SK-N-MC (cell line): ENCODE data around the gene PRDM16.
A peak's percentile ranks its signal among the peaks of the same experiment; 100 is the strongest.

Experiments
- DNase-seq: peaks from one replicate; pipeline ENCODE4 v3.0.0-alpha.2; 2011; ENCODE audit warnings: low read depth, low spot score
- H3K27ac ChIP-seq: fragments of 200-600 bp; sonication (generic); 2 replicates; pipeline ENCODE4 v1.5.1; 2016; ENCODE audit warnings: mixed run types
- H3K36me3 ChIP-seq: fragments of 200-600 bp; sonication (generic); 2 replicates; pipeline ENCODE4 v1.6.1; 2017; ENCODE audit warnings: antibody characterized with exemption, low read length, mixed read lengths; ENCODE audit not compliant: insufficient read depth
- H3K4me3 ChIP-seq: fragments of 200-600 bp; sonication (generic); 2 replicates; pipeline ENCODE4 v1.5.1; 2016
- H3K9ac ChIP-seq: fragments of 200-600 bp; sonication (generic); 2 replicates; pipeline ENCODE4 v1.8.0; 2017; ENCODE audit warnings: mixed run types, mixed read lengths; ENCODE audit not compliant: insufficient read length
- H3K9me3 ChIP-seq: fragments of 200-600 bp; sonication (generic); 2 replicates; pipeline ENCODE4 v1.6.1; 2017; ENCODE audit warnings: low read depth, mild to moderate bottlenecking, antibody characterized with exemption, low read length, moderate library complexity, mixed read lengths
- EZH2 ChIP-seq: fragments of 200-600 bp; sonication (generic); IDR thresholded peaks from one replicate; pipeline ENCODE4 v1.6.1; 2017; ENCODE audit warnings: antibody characterized with exemption
- FOXP2 ChIP-seq: optimal IDR thresholded peaks from 2 replicates; pipeline ENCODE3; 2011; ENCODE audit warnings: mild to moderate bottlenecking, moderate library complexity; ENCODE audit not compliant: insufficient read depth; ENCODE audit errors: extremely low read length, control extremely low read depth
- POLR2AphosphoS5 ChIP-seq: IDR thresholded peaks from 2 replicates; pipeline ENCODE4 v1.6.1; 2012; ENCODE audit warnings: mild to moderate bottlenecking, low read depth, low read length, borderline replicate concordance

Gene PRDM16

GRCh38 chr1:3149277-3149676 is 80.3 kb downstream of the PRDM16 start:
- H3K9ac ChIP-seq, result no peak overlapping the region
- H3K36me3 ChIP-seq, result no peaks in the 10 kb centered on the region
- no peak overlapping the region for H3K4me3 ChIP-seq
- TF ChIP-seq EZH2, result no peak
- TF ChIP-seq FOXP2, result no peak
- no peak for TF ChIP-seq POLR2AphosphoS5
- no peak overlapping the region for H3K27ac ChIP-seq
- DNase-seq, result no peak
- H3K9me3 ChIP-seq, result no peaks in the 10 kb centered on the region

DNA sequence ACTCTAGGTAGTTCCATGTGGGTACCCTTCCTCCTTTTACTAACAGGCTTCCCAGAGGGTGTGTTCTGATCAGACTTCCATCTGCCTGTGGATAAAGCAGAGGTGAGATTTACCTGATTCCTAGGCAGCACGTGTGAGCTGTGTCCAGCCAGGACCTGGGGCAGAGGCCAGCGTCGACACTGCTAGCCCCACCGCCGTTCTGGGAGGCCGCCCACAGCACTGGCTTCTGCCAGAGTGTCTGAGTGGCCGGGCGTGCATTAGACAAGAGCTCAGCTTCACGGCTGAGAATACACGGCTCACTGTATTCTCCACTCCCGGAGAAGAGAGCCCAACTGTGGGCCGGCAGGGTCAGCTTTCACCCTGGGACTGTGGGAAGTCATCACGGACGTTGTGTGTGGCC is 82.5 kb downstream of the PRDM16 start:
- no peak for TF ChIP-seq POLR2AphosphoS5
- TF ChIP-seq EZH2, result no peak
- TF ChIP-seq FOXP2, result no peak
- Histone ChIP-seq H3K4me3 (no peak overlapping the region), H3K36me3 (no peaks in the 10 kb centered on the region), H3K9ac (no peak overlapping the region), H3K27ac (no peak overlapping the region), H3K9me3 (no peaks in the 10 kb centered on the region)
- no peak for DNase-seq

GRCh38 chr1:3152143-3152542 is 83.1 kb downstream of the PRDM16 start:
- no peak overlapping the region for H3K4me3 ChIP-seq
- H3K27ac ChIP-seq, result no peak overlapping the region
- H3K36me3 ChIP-seq, result no peaks in the 10 kb centered on the region
- no peak overlapping the region for H3K9ac ChIP-seq
- TF ChIP-seq FOXP2, result no peak
- no peak for TF ChIP-seq POLR2AphosphoS5
- TF ChIP-seq EZH2, result no peak
- DNase-seq, result no peak
- H3K9me3 ChIP-seq, result no peaks in the 10 kb centered on the region

DNA sequence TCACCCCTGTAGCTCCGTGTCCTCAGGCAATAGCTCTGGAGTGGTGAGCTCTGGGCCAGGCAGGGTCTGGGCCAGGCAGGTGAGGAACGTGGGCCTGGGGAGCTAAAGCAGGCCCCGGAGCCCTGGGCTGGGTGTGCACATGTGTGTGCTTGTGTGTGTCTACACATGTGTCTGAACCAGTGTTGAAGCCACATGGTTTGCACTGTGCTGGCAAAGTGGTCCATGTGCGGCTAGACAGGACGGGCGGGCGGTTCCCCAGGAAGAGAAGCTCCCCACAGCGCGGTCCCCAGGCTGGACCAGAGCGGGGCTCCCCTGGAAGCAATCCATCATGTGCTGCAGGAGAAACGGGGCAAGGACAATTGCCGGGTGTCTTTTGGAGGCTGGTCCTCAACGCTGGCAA is 84.2 kb downstream of the PRDM16 start:
- Histone ChIP-seq H3K9me3 (no peaks in the 10 kb centered on the region), H3K4me3 (no peak overlapping the region), H3K27ac (no peak overlapping the region), H3K9ac (no peak overlapping the region), H3K36me3 (no peaks in the 10 kb centered on the region)
- peak; percentile 16 for TF ChIP-seq EZH2
- TF ChIP-seq POLR2AphosphoS5, result no peak
- DNase-seq, result no peak

GRCh38 chr1:3153902-3154795 is 85.1 kb downstream of the PRDM16 start:
- H3K36me3 ChIP-seq, result no peaks in the 10 kb centered on the region
- TF ChIP-seq FOXP2 (no peak), EZH2 (no peak), POLR2AphosphoS5 (no peak)
- no peaks in the 10 kb centered on the region for H3K9me3 ChIP-seq
- no peak overlapping the region for H3K4me3 ChIP-seq
- H3K27ac ChIP-seq, result no peak overlapping the region
- H3K9ac ChIP-seq, result no peak overlapping the region
- no peak for DNase-seq

DNA sequence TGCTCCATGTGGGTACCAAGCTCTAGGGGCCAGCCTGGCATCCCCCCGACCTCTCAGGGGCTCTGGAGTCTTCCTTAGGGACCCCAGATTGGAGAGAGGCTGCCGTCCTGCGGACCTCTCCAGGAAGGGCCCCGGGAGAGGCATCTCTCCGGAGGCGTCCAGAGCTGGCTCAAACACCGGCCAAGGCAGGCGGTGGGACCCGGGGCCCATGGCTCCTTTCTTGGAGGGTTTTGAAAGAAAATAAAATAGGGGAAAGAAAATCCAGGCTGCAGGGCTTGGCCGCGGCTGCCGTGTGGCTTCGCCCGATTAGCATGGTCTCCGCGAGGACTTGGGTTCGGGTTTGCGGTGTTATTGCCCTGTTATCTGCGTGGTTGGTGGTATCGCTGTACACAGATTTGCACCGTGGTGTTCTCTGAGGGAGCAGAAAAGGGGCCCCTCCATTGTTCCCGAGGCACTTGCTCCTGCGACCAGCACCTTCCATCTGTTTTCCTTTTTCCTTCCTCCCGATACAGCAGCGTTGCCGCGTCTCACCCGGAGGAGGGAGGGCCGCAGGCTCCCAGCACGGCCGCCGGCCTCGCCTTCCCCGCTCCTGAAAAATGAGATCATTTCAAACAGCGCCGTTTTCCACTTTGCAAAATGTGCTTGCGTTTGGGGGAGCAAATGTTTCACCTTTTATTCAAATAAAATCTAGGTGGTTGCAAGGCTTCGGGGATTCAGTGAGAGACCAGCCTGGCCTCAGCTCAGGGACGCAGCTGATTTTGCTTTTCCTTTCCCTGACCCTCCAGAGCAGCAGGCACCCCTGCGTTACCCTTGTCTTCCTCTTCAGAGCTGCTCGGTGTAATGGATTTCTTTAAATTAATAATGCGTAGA is 86.3 kb downstream of the PRDM16 start:
- no peak for TF ChIP-seq FOXP2
- TF ChIP-seq POLR2AphosphoS5, result no peak
- no peak for TF ChIP-seq EZH2
- Histone ChIP-seq H3K36me3 (no peaks in the 10 kb centered on the region), H3K4me3 (no peak overlapping the region), H3K9me3 (no peaks in the 10 kb centered on the region), H3K9ac (no peak overlapping the region), H3K27ac (no peak overlapping the region)
- no peak for DNase-seq

DNA sequence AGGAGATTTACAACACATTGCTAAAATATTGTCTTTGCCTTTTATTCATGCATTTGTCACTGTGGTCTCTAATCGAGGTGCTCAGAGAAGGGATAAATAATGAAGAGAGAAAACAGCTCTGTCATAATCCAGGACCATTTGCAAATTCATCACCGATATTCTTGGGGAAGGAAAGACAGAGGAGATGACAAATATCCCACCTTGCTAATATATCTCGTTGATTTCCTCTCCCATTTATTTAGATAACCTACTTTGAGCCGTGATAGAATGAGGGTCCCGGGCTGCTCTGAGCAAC is 86.9 kb downstream of the PRDM16 start:
- no peak overlapping the region for H3K27ac ChIP-seq
- DNase-seq, result no peak
- H3K4me3 ChIP-seq, result no peak overlapping the region
- no peaks in the 10 kb centered on the region for H3K36me3 ChIP-seq
- TF ChIP-seq EZH2, result no peak
- no peak for TF ChIP-seq FOXP2
- no peak for TF ChIP-seq POLR2AphosphoS5
- H3K9me3 ChIP-seq, result no peaks in the 10 kb centered on the region
- H3K9ac ChIP-seq, result no peak overlapping the region

DNA sequence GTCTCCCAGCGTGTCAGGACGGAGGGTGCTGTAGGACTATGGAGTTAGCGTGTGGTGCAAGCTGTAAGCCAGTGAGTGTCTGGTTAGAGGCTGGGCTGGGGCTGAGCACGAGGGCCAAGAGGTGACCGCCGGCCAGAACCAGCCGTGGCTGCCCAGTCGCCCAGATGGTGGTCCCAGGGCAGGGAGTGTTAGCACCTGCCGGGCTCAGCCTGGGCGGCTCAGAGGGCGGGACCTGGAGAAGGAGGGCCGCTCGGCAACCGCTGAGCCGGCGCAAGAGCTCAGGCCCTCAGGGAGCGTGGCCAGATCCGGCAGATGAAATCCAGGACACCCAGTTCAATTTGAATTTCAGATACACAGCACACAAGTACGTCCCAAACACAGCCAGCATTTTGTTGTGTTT is 87.9 kb downstream of the PRDM16 start:
- Histone ChIP-seq H3K4me3 (no peak overlapping the region), H3K9me3 (no peaks in the 10 kb centered on the region), H3K36me3 (no peaks in the 10 kb centered on the region), H3K9ac (no peak overlapping the region), H3K27ac (no peak overlapping the region)
- TF ChIP-seq EZH2 (peak; percentile 4), FOXP2 (no peak)
- no peak for DNase-seq

GRCh38 chr1:3158347-3158746 is 89.3 kb downstream of the PRDM16 start:
- TF ChIP-seq EZH2 (no peak), POLR2AphosphoS5 (no peak), FOXP2 (no peak)
- Histone ChIP-seq H3K4me3 (no peak overlapping the region), H3K27ac (no peak overlapping the region), H3K9me3 (no peaks in the 10 kb centered on the region), H3K9ac (no peak overlapping the region), H3K36me3 (no peaks in the 10 kb centered on the region)
- no peak for DNase-seq
